Stimulated activated CD4-positive, alpha-beta T cell treated with anti-CD3 and anti-CD28 coated beads, Interleukin-2, amount 100 ng/mL, for 24 hours (primary cell): ENCODE measurements around the gene P3H4.
A peak's percentile ranks its signal among the peaks of the same experiment; 100 is the strongest.

Experiments used
- DNase-seq, 2 donors: peaks; one replicate each; pipeline ENCODE4 v3.0.0-alpha.2; 2020

The P3H4 gene

GRCh38 chr17:41821776-41822175, 10.0 kb upstream of the P3H4 start:
- DNase-seq = no peak

GRCh38 chr17:41818024-41818423, 6.3 kb upstream of the P3H4 start:
- no peak for DNase-seq

- no peak for DNase-seq
Measured at GRCh38 chr17:41816637-41817320, 5.0 kb upstream of the P3H4 start.

GRCh38 chr17:41814195-41814594, 2.4 kb upstream of the P3H4 start:
- no peak for DNase-seq

- DNase-seq = no peak
Measured at GRCh38 chr17:41813699-41814124, 2.0 kb upstream of the P3H4 start.

- DNase-seq = no peak
Measured at GRCh38 chr17:41813152-41813680, 1.5 kb upstream of the P3H4 start.

- peak; percentile 22 to 23 for DNase-seq
Measured at GRCh38 chr17:41812381-41813151, 817 bp upstream of the P3H4 start, which contains the start of gene FKBP10. FKBP10 (plus strand) TSS chr17:41813004; CDS start chr17:41813035, 31 bp downstream.

- DNase-seq = peak in 1 of 2 donors; percentile 29
Measured at GRCh38 chr17:41810659-41811548, 845 bp downstream of the P3H4 start.

- no peak for DNase-seq
Measured at GRCh38 chr17:41806685-41807445, 4.9 kb downstream of the P3H4 start.

- no peak for DNase-seq
Measured at GRCh38 chr17:41803049-41804020, 8.4 kb downstream of the P3H4 start.

GRCh38 chr17:41801374-41802271, 10.1 kb downstream of the P3H4 start:
- DNase-seq = peak; percentile 83 to 85

- DNase-seq = no peak
Measured at GRCh38 chr17:41800601-41801373, 11.0 kb downstream of the P3H4 start.

- DNase-seq = no peak
Measured at GRCh38 chr17:41799366-41799765, 12.4 kb downstream of the P3H4 start.

GRCh38 chr17:41797377-41797776, 14.4 kb downstream of the P3H4 start:
- no peak for DNase-seq

- DNase-seq = no peak
Measured at GRCh38 chr17:41796121-41796895, 15.4 kb downstream of the P3H4 start.

GRCh38 chr17:41794540-41794975, 17.2 kb downstream of the P3H4 start:
- DNase-seq = no peak

GRCh38 chr17:41793784-41794539, 17.8 kb downstream of the P3H4 start:
- no peak for DNase-seq
